H9 (cell line): ENCODE measurements around the gene TMEM132D. TPM values are rescaled to one million over a fixed set of nuclear protein-coding genes. Genes with fewer than 3 reads are reported as not detected.

Source experiments
- DNase-seq: peaks from one replicate; pipeline ENCODE4 v3.0.0-alpha.2; 2017
- H2AFZ ChIP-seq: one replicate; pipeline ENCODE4 v1.6.1; 2013; ENCODE audit warnings: mild to moderate bottlenecking, low read length, control low read depth, moderate library complexity
- H2AK5ac ChIP-seq: 2 replicates; pipeline ENCODE4 v1.6.1; 2013; ENCODE audit warnings: low read length, control low read depth, mixed read lengths; ENCODE audit not compliant: insufficient read length
- H2BK120ac ChIP-seq: one replicate; pipeline ENCODE4 v1.6.1; 2013; ENCODE audit warnings: low read depth, mild to moderate bottlenecking, low read length, control low read depth, inconsistent platforms; ENCODE audit not compliant: poor library complexity, severe bottlenecking
- H2BK12ac ChIP-seq: 2 replicates; pipeline ENCODE4 v1.6.1; 2013; ENCODE audit warnings: low read length, control low read depth, mixed read lengths, low read depth; ENCODE audit not compliant: insufficient read length
- H2BK15ac ChIP-seq: 2 replicates; pipeline ENCODE4 v1.6.1; 2013; ENCODE audit warnings: low read depth, low read length, control low read depth
- H2BK20ac ChIP-seq: one replicate; pipeline ENCODE4 v1.6.1; 2013; ENCODE audit warnings: low read depth, mild to moderate bottlenecking, low read length, control low read depth, inconsistent platforms; ENCODE audit not compliant: poor library complexity, severe bottlenecking
- H2BK5ac ChIP-seq: 2 replicates; pipeline ENCODE4 v1.6.1; 2013; ENCODE audit warnings: low read length, control low read depth, mixed read lengths; ENCODE audit not compliant: insufficient read length
- H3K14ac ChIP-seq: 2 replicates; pipeline ENCODE4 v1.6.1; 2013; ENCODE audit warnings: low read length, control low read depth; ENCODE audit not compliant: insufficient read depth
- H3K18ac ChIP-seq: 2 replicates; pipeline ENCODE4 v1.6.1; 2013; ENCODE audit warnings: low read depth, mild to moderate bottlenecking, mixed read lengths, low read length, control low read depth; ENCODE audit not compliant: insufficient read length
- H3K23ac ChIP-seq: 2 replicates; pipeline ENCODE4 v1.6.1; 2013; ENCODE audit warnings: low read length, control low read depth, mixed read lengths, low read depth; ENCODE audit not compliant: insufficient read length
- H3K23me2 ChIP-seq: 2 replicates; pipeline ENCODE4 v1.6.1; 2013; ENCODE audit warnings: low read depth, mild to moderate bottlenecking, mixed read lengths, low read length, control low read depth; ENCODE audit not compliant: insufficient read length, poor library complexity, severe bottlenecking
- H3K27ac ChIP-seq: 2 replicates; pipeline ENCODE4 v1.5.1; 2013; ENCODE audit warnings: low read length, control low read depth, mixed read lengths, low read depth; ENCODE audit not compliant: insufficient read length
- H3K27me3 ChIP-seq: 2 replicates; pipeline ENCODE4 v1.6.1; 2013; ENCODE audit warnings: low read length, control low read depth, inconsistent platforms; ENCODE audit not compliant: insufficient read depth
- H3K4ac ChIP-seq: 2 replicates; pipeline ENCODE4 v1.6.1; 2013; ENCODE audit warnings: low read depth, mild to moderate bottlenecking, control low read depth, inconsistent platforms, low read length, moderate library complexity
- H3K4me1 ChIP-seq: 2 replicates; pipeline ENCODE4 v1.6.1; 2013; ENCODE audit warnings: low read length, control low read depth, inconsistent platforms; ENCODE audit not compliant: insufficient read depth
- H3K4me2 ChIP-seq: 2 replicates; pipeline ENCODE4 v1.6.1; 2013; ENCODE audit warnings: low read length, control low read depth, mixed read lengths; ENCODE audit not compliant: insufficient read length, insufficient read depth
- H3K56ac ChIP-seq: 2 replicates; pipeline ENCODE4 v1.6.1; 2013; ENCODE audit warnings: low read depth, mild to moderate bottlenecking, mixed read lengths, low read length, control low read depth; ENCODE audit not compliant: insufficient read length
- H3K79me1 ChIP-seq: 2 replicates; pipeline ENCODE4 v1.6.1; 2013; ENCODE audit warnings: low read depth, mild to moderate bottlenecking, moderate library complexity, low read length, control low read depth, inconsistent platforms; ENCODE audit not compliant: insufficient read depth, poor library complexity, severe bottlenecking
- H3K79me2 ChIP-seq: 2 replicates; pipeline ENCODE4 v1.6.1; 2013; ENCODE audit warnings: low read length, control low read depth, inconsistent platforms; ENCODE audit not compliant: insufficient read depth
- H3K9ac ChIP-seq: 2 replicates; pipeline ENCODE4 v1.6.1; 2013; ENCODE audit warnings: low read length, control low read depth, mixed read lengths; ENCODE audit not compliant: insufficient read length; ENCODE audit errors: extremely low read depth
- H3K9me3 ChIP-seq: one replicate; pipeline ENCODE4 v1.6.1; 2013; ENCODE audit warnings: low read depth, low read length, inconsistent platforms; ENCODE audit not compliant: control insufficient read depth
- H3T11ph ChIP-seq: one replicate; pipeline ENCODE4 v1.6.1; 2013; ENCODE audit warnings: mild to moderate bottlenecking, low read length, control low read depth, inconsistent platforms
- H4K20me1 ChIP-seq: one replicate; pipeline ENCODE4 v1.6.1; 2013; ENCODE audit not compliant: control insufficient read depth, insufficient read length, insufficient read depth
- H4K5ac ChIP-seq: 2 replicates; pipeline ENCODE4 v1.6.1; 2013; ENCODE audit warnings: low read depth, mild to moderate bottlenecking, mixed read lengths, low read length, control low read depth; ENCODE audit not compliant: insufficient read length
- H4K8ac ChIP-seq: replicated peaks from 2 replicates; pipeline ENCODE4 v1.6.1; 2013; ENCODE audit warnings: low read length, control low read depth, mixed read lengths, low read depth; ENCODE audit not compliant: insufficient read length
- H4K91ac ChIP-seq: 2 replicates; pipeline ENCODE4 v1.6.1; 2013; ENCODE audit warnings: low read depth, mild to moderate bottlenecking, moderate library complexity, mixed read lengths, low read length, control low read depth; ENCODE audit not compliant: insufficient read length
- H3K27ac Mint-ChIP-seq, 3 experiments: 2 replicates in 2 of 3; 3 replicates in 1 of 3; pipeline ENCODE4 v1.8.0; 2020 to 2021; ENCODE audit warnings: mixed read lengths in 3 of 3, mild to moderate bottlenecking in 1 of 3, moderate library complexity in 1 of 3
- H3K27me3 Mint-ChIP-seq: 2 replicates; pipeline ENCODE4 v1.8.0; 2021; ENCODE audit warnings: low read depth, mild to moderate bottlenecking, moderate library complexity, mixed read lengths
- H3K36me3 Mint-ChIP-seq, 3 experiments: 2 replicates in 2 of 3; 3 replicates in 1 of 3; pipeline ENCODE4 v1.8.0; 2020 to 2021; ENCODE audit warnings: low read depth in 3 of 3, mixed read lengths in 3 of 3; ENCODE audit not compliant: insufficient read depth in 1 of 3
- H3K4me1 Mint-ChIP-seq, 2 experiments: 2 replicates each; pipeline ENCODE4 v1.8.0; 2020; ENCODE audit warnings: mixed read lengths in 2 of 2
- H3K4me3 Mint-ChIP-seq, 2 experiments: 2 replicates in 1 of 2; 3 replicates in 1 of 2; pipeline ENCODE4 v1.8.0; 2020 to 2021; ENCODE audit warnings: mild to moderate bottlenecking in 2 of 2, mixed read lengths in 2 of 2, moderate library complexity in 1 of 2
- H3K9me3 Mint-ChIP-seq, 2 experiments: 2 replicates in 1 of 2; 3 replicates in 1 of 2; pipeline ENCODE4 v1.8.0; 2020; ENCODE audit warnings: mild to moderate bottlenecking in 2 of 2, mixed read lengths in 2 of 2, moderate library complexity in 1 of 2
- WGBS: extraction: QIAGEN DNeasy Blood & Tissue Kit; methylation state at CpG from one replicate; pipeline ENCODE4 v1.1.7; 2013; ENCODE audit warnings: missing lambda C conversion rate, low lambda C conversion rate, mixed read lengths; ENCODE audit not compliant: insufficient read length; ENCODE audit errors: extremely low coverage; 5-methylcytosine and 5-hydroxymethylcytosine counted together
- total RNA-seq: library from RNA; stranded (reverse); gene quantifications from 2 replicates; pipeline ENCODE4 v1.2.1, GENCODE V29; 2021
- TF ChIP-seq, protein P1 (sequence below): fragments of 200-600 bp; sonication (generic); conservative IDR thresholded peaks from 3 replicates; pipeline ENCODE4 v1.8.0; 2021; ENCODE audit warnings: antibody characterized with exemption, mild to moderate bottlenecking

TMEM132D gene
- total RNA-seq, 1 experiment from 2014 or later: 6.1 TPM

DNA sequence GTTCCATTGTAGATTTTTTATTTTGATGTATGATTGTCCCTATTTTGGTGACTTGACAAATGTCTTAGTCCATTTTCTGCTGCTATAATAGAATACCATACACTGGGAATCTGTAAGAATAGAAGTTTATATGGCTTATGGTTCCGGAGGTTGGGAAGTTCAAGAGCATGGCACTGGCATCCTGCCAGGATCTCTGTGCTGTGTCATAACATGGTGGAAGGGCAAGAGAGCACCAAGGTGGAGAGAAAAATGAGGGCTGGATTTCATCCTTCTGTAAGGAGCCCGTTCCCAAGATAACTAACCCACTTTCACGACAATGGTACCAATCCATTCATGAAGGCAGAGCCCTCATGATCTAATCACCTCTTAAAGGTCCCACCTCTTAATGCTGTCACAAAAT, 176.7 kb downstream of the TMEM132D start:
- H3K23me2 ChIP-seq: no peaks in the 10 kb centered on the region
- H3K79me1 ChIP-seq: no peaks in the 10 kb centered on the region
- Mint-ChIP-seq H3K36me3 (peaks cover 5 to 24% (median 11%) of the 10 kb centered on the region in 3 experiments), H3K27me3 (no peaks in the 10 kb centered on the region; the same call in 1 of the 2 replicates), H3K9me3 (peaks cover 8 to 11% of the 10 kb centered on the region in 2 experiments; a peak in 3 of 5 replicates), H3K4me1 (peaks cover 12 to 13% of the 10 kb centered on the region in 2 experiments), H3K27ac (no peak overlapping the region), H3K4me3 (no peak overlapping the region)
- TF ChIP-seq, protein P1, sequence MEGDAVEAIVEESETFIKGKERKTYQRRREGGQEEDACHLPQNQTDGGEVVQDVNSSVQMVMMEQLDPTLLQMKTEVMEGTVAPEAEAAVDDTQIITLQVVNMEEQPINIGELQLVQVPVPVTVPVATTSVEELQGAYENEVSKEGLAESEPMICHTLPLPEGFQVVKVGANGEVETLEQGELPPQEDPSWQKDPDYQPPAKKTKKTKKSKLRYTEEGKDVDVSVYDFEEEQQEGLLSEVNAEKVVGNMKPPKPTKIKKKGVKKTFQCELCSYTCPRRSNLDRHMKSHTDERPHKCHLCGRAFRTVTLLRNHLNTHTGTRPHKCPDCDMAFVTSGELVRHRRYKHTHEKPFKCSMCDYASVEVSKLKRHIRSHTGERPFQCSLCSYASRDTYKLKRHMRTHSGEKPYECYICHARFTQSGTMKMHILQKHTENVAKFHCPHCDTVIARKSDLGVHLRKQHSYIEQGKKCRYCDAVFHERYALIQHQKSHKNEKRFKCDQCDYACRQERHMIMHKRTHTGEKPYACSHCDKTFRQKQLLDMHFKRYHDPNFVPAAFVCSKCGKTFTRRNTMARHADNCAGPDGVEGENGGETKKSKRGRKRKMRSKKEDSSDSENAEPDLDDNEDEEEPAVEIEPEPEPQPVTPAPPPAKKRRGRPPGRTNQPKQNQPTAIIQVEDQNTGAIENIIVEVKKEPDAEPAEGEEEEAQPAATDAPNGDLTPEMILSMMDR: no peak
- no peak overlapping the region for H4K91ac ChIP-seq
- no peak overlapping the region for H3K14ac ChIP-seq
- WGBS: no CpG with 5 or more reads among the region's 3 CpGs
- H2BK5ac ChIP-seq: no peak overlapping the region
- H3K9me3 ChIP-seq: no peaks in the 10 kb centered on the region
- H3K18ac ChIP-seq: no peak overlapping the region
- no peak overlapping the region for H2BK120ac ChIP-seq
- no peak overlapping the region for H3K23ac ChIP-seq
- H3K56ac ChIP-seq: no peak overlapping the region
- peak; percentile 5 for DNase-seq
- no peak overlapping the region for H2BK12ac ChIP-seq
- no peak overlapping the region for H2BK15ac ChIP-seq
- no peak overlapping the region for H3K4ac ChIP-seq
- H4K5ac ChIP-seq: no peak overlapping the region
- H2AK5ac ChIP-seq: no peak overlapping the region
- no peak overlapping the region for H2AFZ ChIP-seq
- H3T11ph ChIP-seq: no peak overlapping the region
- H2BK20ac ChIP-seq: no peak overlapping the region
- H3K9ac ChIP-seq: no peak overlapping the region
- H3K27ac ChIP-seq: no peak overlapping the region
- H3K4me2 ChIP-seq: no peak overlapping the region
- H3K27me3 ChIP-seq: no peaks in the 10 kb centered on the region
- no peak overlapping the region for H4K8ac ChIP-seq
- H3K4me1 ChIP-seq: no peaks in the 10 kb centered on the region
- no peaks in the 10 kb centered on the region for H3K79me2 ChIP-seq
- no peaks in the 10 kb centered on the region for H4K20me1 ChIP-seq
